ENCODE measurements around the gene ASAP2.

The ASAP2 gene

GRCh38 chr2:9205963-9206948 lies at the start of gene ASAP2:
Gene ASAP2, plus strand, starts transcription at chr2:9206812. Its CDS starts 293 bp downstream, at chr2:9207105.
- no peak for DNase-seq

DNA sequence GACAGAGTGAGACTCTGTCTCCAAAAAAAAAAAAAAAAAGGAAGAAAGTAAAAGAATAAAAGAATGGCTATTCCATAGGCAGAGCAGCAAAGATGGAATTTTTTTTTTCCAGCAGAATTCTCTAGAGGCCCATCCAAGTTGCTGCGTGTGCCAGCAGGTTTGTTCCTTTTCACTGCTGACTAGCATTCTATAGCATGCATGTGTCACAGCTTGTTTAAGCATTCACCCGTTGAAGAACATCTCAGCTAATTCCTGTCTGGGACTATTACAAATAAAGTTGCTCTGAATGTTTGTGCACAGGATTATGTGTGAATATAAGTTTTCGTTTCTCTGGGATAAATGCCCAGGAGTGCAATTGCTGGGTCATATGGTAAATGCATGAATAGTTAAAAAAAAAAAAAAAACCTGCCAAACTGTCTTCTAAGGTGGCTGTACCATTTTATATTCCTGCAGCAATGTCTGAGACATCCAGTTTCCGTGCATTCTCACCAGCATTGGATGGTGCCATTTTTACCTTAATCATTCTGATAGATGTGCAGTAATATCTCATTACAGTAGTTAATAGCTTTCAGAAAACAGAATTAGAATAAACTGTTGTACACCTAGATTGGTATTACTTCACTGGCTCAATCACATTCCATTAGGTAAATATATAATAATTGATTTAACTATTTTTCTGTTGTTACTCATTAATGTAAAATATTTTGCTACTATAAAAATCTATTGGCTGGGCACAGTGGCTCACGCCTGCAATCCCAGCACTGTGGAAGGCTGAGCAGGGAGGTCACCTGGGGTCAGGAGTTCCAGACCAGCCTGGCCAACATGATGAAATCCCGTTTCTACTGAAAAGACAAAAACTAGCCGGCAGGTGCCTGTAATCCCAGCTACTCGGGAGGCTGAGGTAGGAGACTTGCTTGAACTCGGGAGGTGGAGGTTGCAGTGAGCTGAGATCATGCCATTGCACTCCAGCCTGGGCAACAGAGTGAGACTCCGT lies 47.5 kb upstream of the ASAP2 start:
- DNase-seq: no peak

- no peak for DNase-seq
Observed at GRCh38 chr2:9160732-9161131, 45.9 kb upstream of the ASAP2 start.

DNA sequence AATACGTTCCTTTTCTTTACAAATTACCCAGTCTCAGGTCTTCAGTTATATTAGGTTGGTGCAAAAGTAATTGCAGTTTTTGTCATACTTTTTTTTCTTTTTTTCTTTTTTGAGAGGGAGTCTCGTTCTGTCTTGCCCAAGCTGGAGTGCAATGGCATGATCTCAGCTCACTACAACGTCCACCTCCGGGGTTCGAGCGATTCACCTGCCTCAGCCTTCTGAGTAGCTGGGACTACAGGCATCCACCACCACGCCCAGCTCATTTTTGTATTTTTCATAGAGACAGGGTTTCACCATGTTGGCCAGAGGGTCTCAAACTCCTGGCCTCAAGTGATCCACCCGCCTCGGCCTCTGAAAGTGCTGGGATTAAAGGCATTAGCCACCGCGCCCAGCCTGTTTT lies 43.8 kb upstream of the ASAP2 start:
- DNase-seq: no peak

GRCh38 chr2:9163306-9164111 lies 43.1 kb upstream of the ASAP2 start:
- DNase-seq: no peak

DNA sequence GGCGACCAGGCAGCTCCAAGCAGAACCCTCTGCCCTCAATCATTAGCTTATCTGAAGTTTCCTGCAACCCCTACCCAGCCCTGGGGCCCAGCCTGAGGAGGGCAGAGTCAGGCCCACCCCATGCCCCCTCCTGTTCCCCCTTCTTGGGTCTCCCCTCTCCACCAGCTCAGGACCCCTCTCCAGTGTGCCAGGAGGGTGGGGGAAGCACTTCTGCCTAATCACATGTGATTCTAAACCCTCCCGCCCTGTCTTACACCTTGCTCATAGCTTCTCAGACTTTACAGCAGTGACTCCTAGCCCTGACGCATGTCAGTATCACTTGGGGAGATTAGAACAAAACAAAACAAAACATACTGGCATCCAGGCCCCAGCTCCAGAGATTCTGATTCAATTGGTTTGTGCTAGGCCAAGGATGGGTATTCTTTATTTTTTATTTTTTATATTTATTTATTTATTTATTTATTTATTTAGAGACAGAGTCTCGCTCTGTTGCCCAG lies 42.5 kb upstream of the ASAP2 start:
- no peak for DNase-seq

GRCh38 chr2:9165625-9166024 lies 41.0 kb upstream of the ASAP2 start:
- DNase-seq: no peak

- no peak for DNase-seq
Observed at GRCh38 chr2:9166579-9167377, 39.8 kb upstream of the ASAP2 start.

GRCh38 chr2:9167718-9168657 lies 38.6 kb upstream of the ASAP2 start:
- DNase-seq: no peak

GRCh38 chr2:9168821-9169221 lies 37.8 kb upstream of the ASAP2 start:
- DNase-seq: no peak

DNA sequence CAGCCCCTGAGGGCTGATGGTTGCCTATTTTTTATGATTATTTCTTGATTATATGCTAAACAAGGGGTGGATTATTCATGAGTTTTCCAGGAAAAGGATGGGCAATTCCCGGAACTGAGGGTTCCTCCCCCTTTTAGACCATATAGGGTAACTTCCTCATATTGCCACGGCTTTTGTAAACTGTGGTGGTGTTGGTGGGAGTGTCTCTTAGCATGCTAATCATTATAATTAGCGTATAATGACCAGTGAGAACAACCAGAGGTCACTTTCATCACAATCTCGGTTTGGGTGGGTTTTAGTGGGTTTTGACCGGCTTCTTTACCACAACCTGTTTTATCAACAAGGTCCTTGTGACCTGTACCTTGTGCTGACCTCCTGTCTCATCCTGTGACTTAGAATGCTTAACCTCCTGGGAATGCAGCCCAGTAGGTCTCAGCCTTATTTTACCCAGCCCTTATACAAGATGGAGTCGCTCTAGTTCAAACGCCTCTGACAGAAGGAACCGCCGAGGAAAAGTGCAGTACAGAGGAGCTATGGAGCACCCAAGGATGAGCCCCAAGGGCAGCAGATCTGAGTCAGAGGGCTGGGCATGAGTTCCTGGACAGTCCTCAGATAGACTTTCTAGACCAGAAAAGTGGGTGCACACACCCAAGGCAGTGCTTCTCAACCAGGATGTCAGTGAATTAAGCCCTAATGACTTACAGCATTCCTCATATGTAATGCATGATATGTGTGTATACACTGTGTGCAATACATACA lies 37.1 kb upstream of the ASAP2 start:
- no peak for DNase-seq

- DNase-seq: no peak
Observed at GRCh38 chr2:9170458-9171130, 36.0 kb upstream of the ASAP2 start.

- DNase-seq: peak; percentile 98
Observed at GRCh38 chr2:9174771-9175437, 31.7 kb upstream of the ASAP2 start.

DNA sequence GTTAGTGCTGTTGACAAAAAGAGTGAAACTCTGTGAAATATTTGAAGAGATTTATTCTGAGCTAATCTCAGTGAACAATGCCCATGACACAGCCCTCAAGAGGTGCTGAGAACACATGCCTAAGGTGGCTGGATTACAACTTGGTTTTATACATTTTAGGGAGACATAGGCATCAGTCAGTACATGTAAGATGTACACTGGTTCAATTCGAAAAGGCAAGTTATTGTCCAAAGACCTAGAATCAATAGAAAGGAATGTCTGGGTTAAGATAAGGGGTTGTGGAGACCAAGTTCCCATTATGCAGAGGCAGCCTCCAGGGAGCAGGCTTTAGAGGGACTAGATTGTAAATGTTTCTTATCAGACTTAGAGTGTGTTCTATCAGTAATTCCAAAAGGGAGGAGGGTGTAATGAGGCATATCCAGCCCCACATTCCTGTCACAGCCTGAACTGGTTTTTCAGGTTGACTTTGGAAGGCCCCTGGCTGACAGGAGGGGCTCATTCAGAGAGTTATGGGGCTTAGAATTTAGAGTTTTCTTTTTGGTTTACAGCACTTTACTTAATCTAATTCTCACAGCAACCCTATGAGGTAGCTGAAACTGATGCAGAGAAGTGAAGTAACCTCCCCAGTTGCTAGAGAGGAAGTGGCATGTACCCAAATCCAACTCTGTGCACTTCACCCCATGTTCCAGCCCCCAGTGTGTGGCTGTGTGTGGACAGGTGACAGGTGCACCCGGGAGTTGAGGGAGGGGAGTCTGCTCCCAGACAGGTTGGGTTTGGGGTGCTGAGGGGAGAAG lies 28.3 kb upstream of the ASAP2 start:
- peak; percentile 70 for DNase-seq

DNA sequence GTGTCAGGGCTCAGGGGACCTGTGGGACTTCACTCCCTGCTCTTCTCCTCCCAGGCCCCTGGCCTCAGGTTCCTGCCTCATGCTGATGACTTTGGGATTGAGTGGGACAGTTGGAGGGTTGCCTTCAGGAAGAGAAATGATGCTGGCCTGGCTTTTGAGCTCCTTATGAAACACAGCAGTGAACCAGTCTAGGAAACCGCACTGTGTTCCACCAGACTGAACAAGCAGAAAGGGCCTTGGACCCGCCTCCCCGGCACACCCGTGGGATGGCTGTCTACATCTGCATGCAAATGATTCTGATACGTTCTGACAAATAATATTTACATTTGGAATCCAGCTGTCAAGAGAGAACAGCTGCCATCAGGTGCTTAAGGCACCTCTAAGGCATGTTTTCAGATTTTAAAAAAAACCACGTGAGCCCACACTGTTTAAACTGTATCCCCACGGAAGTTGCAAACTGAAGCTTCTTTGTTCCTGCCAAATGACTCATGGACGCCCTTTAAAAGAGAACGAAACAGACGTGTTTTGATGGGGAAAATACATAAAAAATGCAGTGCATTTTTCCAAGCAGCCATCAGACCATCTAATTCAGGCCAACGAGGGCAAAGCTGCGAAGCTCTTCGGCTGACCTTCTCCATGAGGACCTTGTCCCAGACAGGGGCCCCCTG lies 27.6 kb upstream of the ASAP2 start:
- DNase-seq: peak; percentile 86

DNA sequence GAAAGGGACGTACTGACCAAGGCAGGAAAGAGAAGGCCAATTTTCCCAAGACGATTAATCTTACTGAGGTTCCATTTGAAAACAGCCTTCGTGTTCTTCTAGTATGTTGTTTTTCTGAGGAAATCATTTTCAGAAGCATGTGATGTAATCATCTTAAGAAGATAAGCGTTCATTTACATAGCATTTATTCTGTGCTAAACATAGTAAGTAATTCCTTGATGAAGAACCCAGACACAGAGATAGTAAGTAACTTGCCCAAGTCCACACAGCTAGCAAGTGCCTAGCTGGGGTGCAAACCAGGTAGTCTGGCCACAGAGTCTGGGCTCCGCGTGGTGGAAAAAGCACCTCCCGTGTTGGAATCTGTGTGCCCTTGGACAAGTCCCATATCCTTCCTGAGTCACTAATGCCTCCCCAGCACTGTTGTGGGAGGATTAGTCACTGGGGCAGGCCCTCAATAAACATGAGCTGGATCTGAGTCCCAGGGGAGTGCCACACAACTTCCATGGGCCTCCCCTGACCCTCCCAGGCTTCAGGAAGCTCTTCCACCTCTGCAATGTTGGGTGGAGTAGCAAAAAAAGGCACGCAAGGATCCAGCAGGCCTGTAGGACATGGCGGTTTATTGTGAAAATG lies 26.9 kb upstream of the ASAP2 start:
- DNase-seq: no peak

Measured in DMS79 (cell line).